Measurements from ENCODE around the gene GPR62. TPM values are rescaled to one million over a fixed set of nuclear protein-coding genes. Genes with fewer than 3 reads are reported as not detected.

GPR62 gene
- total and polyA plus RNA-seq, 2 donors (not counting 3 experiments of a cell fraction or from before 2014, with no cell fraction given), result 0.04 to 0.15 TPM

- ChIA-PET POLR2A (interaction anchor here (0.9 to 2.1 kb wide), 3 partner anchors 11 to 54 kb away, joined by 3 to 4 read pairs (median 4); partner anchors contain the start of genes ABHD14B and RPL29), CTCF (interaction anchor here (0.6 to 2.8 kb wide), 17 partner anchors 9 to 552 kb away, joined by 3 to 46 read pairs (median 3); partner anchors contain the start of genes ABHD14A, ABHD14B, ACY1 and DUSP7)
- Histone ChIP-seq H3K9ac (replicated peaks; ENCODE audit: extremely low read depth, insufficient read depth, low read length) (peak within 1 kb of the TSS; percentile 78), H4K20me1 (replicated peaks; ENCODE audit: control insufficient read depth, extremely low read depth, insufficient read depth, low read length) (no peaks in the 10 kb centered on the region), H3K79me2 (ENCODE audit: control insufficient read depth, insufficient read depth, low read length) (peaks cover 16% of the 10 kb centered on the region), H3K27ac (ENCODE audit: insufficient read depth, low read depth, low read length) (peak within 1 kb of the TSS; percentile 80), H3K36me3 (ENCODE audit: control insufficient read depth in 2 of 2, extremely low read depth in 1 of 2, insufficient read depth in 2 of 2, low read length in 2 of 2) (peaks cover 0 to 12% of the 10 kb centered on the region in 2 experiments), H2AFZ (ENCODE audit: low read depth, low read length) (peak within 1 kb of the TSS; percentile 89), H3K27me3 (ENCODE audit: control insufficient read depth in 2 of 2, insufficient read depth in 2 of 2, low read length in 2 of 2) (no peaks in the 10 kb centered on the region), H3K9me1 (replicated peaks; ENCODE audit: control insufficient read depth, extremely low read depth, insufficient read depth, low read length) (no peaks in the 10 kb centered on the region), H3K4me3 (replicated peaks in 1 of 3; ENCODE audit: insufficient read depth in 1 of 3, low read depth in 1 of 3, low read length in 3 of 3) (peak within 1 kb of the TSS; percentile 66 to 81 (median 79)), H3K9me3 (replicated peaks; ENCODE audit: control insufficient read depth, insufficient read depth, low read length) (no peaks in the 10 kb centered on the region), H3K4me1 (ENCODE audit: control insufficient read depth, extremely low read depth, insufficient read depth, low read length) (peaks cover 21% of the 10 kb centered on the region), H3K4me2 (ENCODE audit: insufficient read depth, low read length) (peak within 1 kb of the TSS; percentile 91)
- intact Hi-C loops (cut with micrococcal nuclease), result loop anchor here (1.0 to 10.0 kb wide), 10 partner anchors 14 to 557 kb away; partner anchors contain the start of genes ABHD14B, ACY1, DCAF1 and MANF
- peak; percentile 100 for DNase-seq (ENCODE audit: low read depth, low spot score)
- TF ChIP-seq, protein P1, sequence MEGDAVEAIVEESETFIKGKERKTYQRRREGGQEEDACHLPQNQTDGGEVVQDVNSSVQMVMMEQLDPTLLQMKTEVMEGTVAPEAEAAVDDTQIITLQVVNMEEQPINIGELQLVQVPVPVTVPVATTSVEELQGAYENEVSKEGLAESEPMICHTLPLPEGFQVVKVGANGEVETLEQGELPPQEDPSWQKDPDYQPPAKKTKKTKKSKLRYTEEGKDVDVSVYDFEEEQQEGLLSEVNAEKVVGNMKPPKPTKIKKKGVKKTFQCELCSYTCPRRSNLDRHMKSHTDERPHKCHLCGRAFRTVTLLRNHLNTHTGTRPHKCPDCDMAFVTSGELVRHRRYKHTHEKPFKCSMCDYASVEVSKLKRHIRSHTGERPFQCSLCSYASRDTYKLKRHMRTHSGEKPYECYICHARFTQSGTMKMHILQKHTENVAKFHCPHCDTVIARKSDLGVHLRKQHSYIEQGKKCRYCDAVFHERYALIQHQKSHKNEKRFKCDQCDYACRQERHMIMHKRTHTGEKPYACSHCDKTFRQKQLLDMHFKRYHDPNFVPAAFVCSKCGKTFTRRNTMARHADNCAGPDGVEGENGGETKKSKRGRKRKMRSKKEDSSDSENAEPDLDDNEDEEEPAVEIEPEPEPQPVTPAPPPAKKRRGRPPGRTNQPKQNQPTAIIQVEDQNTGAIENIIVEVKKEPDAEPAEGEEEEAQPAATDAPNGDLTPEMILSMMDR (IDR thresholded peaks at IDR 0.05; ENCODE audit: extremely low read depth in 1 of 2, insufficient read depth in 1 of 2, low read depth in 1 of 2, low read length in 2 of 2), result peak; percentile 100
- TF ChIP-seq MAX (IDR thresholded peaks at IDR 0.05; ENCODE audit: insufficient read depth, insufficient read length), result peak; percentile 92
- peak; percentile 43 for TF ChIP-seq POLR2AphosphoS5 (IDR thresholded peaks at IDR 0.05; ENCODE audit: insufficient read depth, low read depth, low read length)
- peak; percentile 73 for TF ChIP-seq POLR2A (IDR thresholded peaks at IDR 0.05; ENCODE audit: low read depth, low read length)
- no peak for TF ChIP-seq EZH2 (IDR thresholded peaks at IDR 0.05; ENCODE audit: borderline replicate concordance, low read depth, low read length, severe bottlenecking)
- no peak for TF ChIP-seq FOS (IDR thresholded peaks at IDR 0.05; ENCODE audit: borderline replicate concordance, insufficient read depth, low read length)
- no peak for TF ChIP-seq JUN (IDR thresholded peaks at IDR 0.05; ENCODE audit: borderline replicate concordance, insufficient read depth, insufficient read length, low read depth)
- TF ChIP-seq GATA2 (IDR thresholded peaks at IDR 0.05; ENCODE audit: insufficient read depth, insufficient read length, low read depth, low read length), result no peak
- TF ChIP-seq MYC (IDR thresholded peaks at IDR 0.05; ENCODE audit: low read depth, low read length), result peak; percentile 47
- peak; percentile 100 for FAIRE-seq
- dilution Hi-C loops (cut with MboI; ENCODE audit: extremely low pct_ligation_motif_present, low sequenced_read_pairs), result no loop called here
- no TSS peak for BruUV-seq (replicated peaks)
Observed at GRCh38 chr3:51941798-51942602, 13.2 kb upstream of the GPR62 start, which contains the start of the genes PARP3 and RRP9. Gene PARP3 (plus strand): TSS chr3:51942363. CDS start chr3:51943356, 993 bp downstream. Gene RRP9 (minus strand): TSS chr3:51941904. CDS start chr3:51941867, 37 bp downstream.

Data from endothelial cell of umbilical vein (primary cell).